Measurements from ENCODE around the gene FAM168A. TPM values are rescaled to one million over a fixed set of nuclear protein-coding genes. Genes with fewer than 3 reads are reported as not detected.

FAM168A gene
- total RNA-seq, 1 experiment from 2014 or later = 25.9 TPM

GRCh38 chr11:73390601-73391565 lies 207.0 kb downstream of the FAM168A start:
- DNase-seq (ENCODE audit: low spot score) (no peak), ATAC-seq (no peak)
- Mint-ChIP-seq H3K4me1 (peaks cover 6% of the 10 kb centered on the region; the same call in 1 of the 2 replicates), H3K4me3 (no peak overlapping the region), H3K36me3 (no peaks in the 10 kb centered on the region), H3K9me3 (no peaks in the 10 kb centered on the region), H3K27me3 (ENCODE audit: low read depth) (no peaks in the 10 kb centered on the region), H3K27ac (no peak overlapping the region)
- TF ChIP-seq ATF2 (CRISPR knock-in tag; IDR thresholded peaks at IDR 0.05; ENCODE audit: borderline replicate concordance, low read depth) (no peak), ZNF425 (CRISPR knock-in tag; conservative IDR thresholded peaks at IDR 0.05) (no peak), HMGA2 (CRISPR knock-in tag; IDR thresholded peaks at IDR 0.05) (no peak), ATF6 (CRISPR knock-in tag; IDR thresholded peaks at IDR 0.05) (no peak), ZNF671 (CRISPR knock-in tag; IDR thresholded peaks at IDR 0.05) (no peak)
- ChIA-PET CTCF (interaction anchor here (0.9 to 3.5 kb wide), 4 partner anchors 19 to 84 kb away, joined by 3 to 39 read pairs (median 4); no protein-coding TSS in a partner anchor), POLR2A (no interaction called here)

GRCh38 chr11:73389916-73390315 lies 208.0 kb downstream of the FAM168A start:
- no peak overlapping the region for H3K27ac Mint-ChIP-seq
- POLR2A ChIA-PET = no interaction called here
- H3K4me1 Mint-ChIP-seq = peaks cover 9% of the 10 kb centered on the region; the same call in 1 of the 2 replicates
- no peaks in the 10 kb centered on the region for H3K36me3 Mint-ChIP-seq
- ATAC-seq (no peak), DNase-seq (ENCODE audit: low spot score) (no peak)
- no peaks in the 10 kb centered on the region for H3K27me3 Mint-ChIP-seq (ENCODE audit: low read depth)
- H3K4me3 Mint-ChIP-seq = no peak overlapping the region
- H3K9me3 Mint-ChIP-seq = no peaks in the 10 kb centered on the region
- CTCF ChIA-PET = interaction anchor here (0.6 to 2.8 kb wide), 7 partner anchors 18 to 271 kb away, joined by 3 to 10 read pairs (median 4); no protein-coding TSS in a partner anchor
- no peak for TF ChIP-seq PRDM15 (CRISPR knock-in tag; IDR thresholded peaks at IDR 0.05)

GRCh38 chr11:73389134-73389525 lies 208.8 kb downstream of the FAM168A start:
- H3K4me3 Mint-ChIP-seq = no peak overlapping the region
- TF ChIP-seq CTCF (IDR thresholded peaks at IDR 0.05) (no peak), NR1H2 (CRISPR knock-in tag; IDR thresholded peaks at IDR 0.05) (no peak), ZNF281 (CRISPR knock-in tag; IDR thresholded peaks at IDR 0.05) (no peak), OVOL2 (CRISPR knock-in tag; IDR thresholded peaks at IDR 0.05; ENCODE audit: borderline replicate concordance) (no peak), SP1 (CRISPR knock-in tag; conservative IDR thresholded peaks at IDR 0.05) (no peak), EMX1 (CRISPR knock-in tag; IDR thresholded peaks at IDR 0.05) (no peak), GABPB1 (CRISPR knock-in tag; IDR thresholded peaks at IDR 0.05) (no peak), MAX (CRISPR knock-in tag; IDR thresholded peaks at IDR 0.05) (no peak)

More at GRCh38 chr11:73389134-73389525, 208.8 kb downstream of the FAM168A start:
- ATAC-seq (no peak), DNase-seq (ENCODE audit: low spot score) (no peak)
- peaks cover 9% of the 10 kb centered on the region; the same call in 1 of the 2 replicates for H3K4me1 Mint-ChIP-seq
- no peaks in the 10 kb centered on the region for H3K9me3 Mint-ChIP-seq
- no peak overlapping the region for H3K27ac Mint-ChIP-seq
- H3K36me3 Mint-ChIP-seq = no peaks in the 10 kb centered on the region
- H3K27me3 Mint-ChIP-seq (ENCODE audit: low read depth) = no peaks in the 10 kb centered on the region
- CTCF ChIA-PET = interaction anchor here (0.6 to 2.8 kb wide), 8 partner anchors 17 to 272 kb away, joined by 3 to 10 read pairs (median 5); no protein-coding TSS in a partner anchor
- POLR2A ChIA-PET = no interaction called here
